HEK293T (cell line): ENCODE results near the gene NGB.

ENCODE experiments used
- BHLHE40 ChIP-seq: fragments of 450-650 bp; IDR thresholded peaks from 2 replicates; pipeline ENCODE4 v1.6.1; 2016; ENCODE audit warnings: mild to moderate bottlenecking, moderate library complexity, borderline replicate concordance
- FOXM1 ChIP-seq: fragments of 450-650 bp; IDR thresholded peaks from 2 replicates; pipeline ENCODE4 v1.6.1; 2017; ENCODE audit warnings: mild to moderate bottlenecking, borderline replicate concordance
- LEF1 ChIP-seq: fragments of 450-650 bp; IDR thresholded peaks from 2 replicates; pipeline ENCODE4 v1.6.1; 2017; ENCODE audit warnings: mild to moderate bottlenecking, borderline replicate concordance
- NFRKB ChIP-seq: fragments of 450-650 bp; IDR thresholded peaks from 2 replicates; pipeline ENCODE4 v1.6.1; 2016; ENCODE audit warnings: mild to moderate bottlenecking, moderate library complexity
- SUZ12 ChIP-seq: fragments of 450-650 bp; IDR thresholded peaks from 2 replicates; pipeline ENCODE4 v1.6.1; 2016; ENCODE audit warnings: mild to moderate bottlenecking

- TF ChIP-seq FOXM1 = no peak
- no peak for TF ChIP-seq SUZ12
- TF ChIP-seq NFRKB = no peak
- TF ChIP-seq LEF1 = no peak
- no peak for TF ChIP-seq BHLHE40
Measured at GRCh38 chr14:77276295-77276935, 5.4 kb upstream of the NGB start.
